IPS-20b (cell line): ENCODE data around the gene EML3.
"Not testable (repeated sequence)": the region's sequence is repeated elsewhere in the genome, so short reads cannot be mapped to it uniquely, and the experiment has no call there.

Experiments used
- H3K27ac ChIP-seq: one replicate; pipeline ENCODE4 v1.5.1; 2013; ENCODE audit warnings: low read length
- H3K27me3 ChIP-seq: 2 replicates; pipeline ENCODE4 v1.6.1; 2013; ENCODE audit warnings: mild to moderate bottlenecking, low read length, inconsistent platforms; ENCODE audit not compliant: insufficient read depth
- H3K36me3 ChIP-seq: 2 replicates; pipeline ENCODE4 v1.6.1; 2013; ENCODE audit warnings: low read depth, mild to moderate bottlenecking, inconsistent platforms, low read length, moderate library complexity; ENCODE audit not compliant: insufficient read depth
- H3K4me1 ChIP-seq: 2 replicates; pipeline ENCODE4 v1.6.1; 2013; ENCODE audit warnings: mild to moderate bottlenecking, control low read depth, inconsistent platforms, low read length, moderate library complexity; ENCODE audit not compliant: insufficient read depth
- H3K4me3 ChIP-seq: 2 replicates; pipeline ENCODE4 v1.5.1; 2013; ENCODE audit warnings: mild to moderate bottlenecking, low read length, inconsistent platforms
- H3K9ac ChIP-seq: 2 replicates; pipeline ENCODE4 v1.6.1; 2013; ENCODE audit warnings: low read depth, mild to moderate bottlenecking, inconsistent platforms, low read length, moderate library complexity
- H3K9me3 ChIP-seq: 2 replicates; pipeline ENCODE4 v1.6.1; 2013; ENCODE audit warnings: mild to moderate bottlenecking, low read depth, low read length, inconsistent platforms; ENCODE audit not compliant: insufficient read depth

EML3 gene, protein sequence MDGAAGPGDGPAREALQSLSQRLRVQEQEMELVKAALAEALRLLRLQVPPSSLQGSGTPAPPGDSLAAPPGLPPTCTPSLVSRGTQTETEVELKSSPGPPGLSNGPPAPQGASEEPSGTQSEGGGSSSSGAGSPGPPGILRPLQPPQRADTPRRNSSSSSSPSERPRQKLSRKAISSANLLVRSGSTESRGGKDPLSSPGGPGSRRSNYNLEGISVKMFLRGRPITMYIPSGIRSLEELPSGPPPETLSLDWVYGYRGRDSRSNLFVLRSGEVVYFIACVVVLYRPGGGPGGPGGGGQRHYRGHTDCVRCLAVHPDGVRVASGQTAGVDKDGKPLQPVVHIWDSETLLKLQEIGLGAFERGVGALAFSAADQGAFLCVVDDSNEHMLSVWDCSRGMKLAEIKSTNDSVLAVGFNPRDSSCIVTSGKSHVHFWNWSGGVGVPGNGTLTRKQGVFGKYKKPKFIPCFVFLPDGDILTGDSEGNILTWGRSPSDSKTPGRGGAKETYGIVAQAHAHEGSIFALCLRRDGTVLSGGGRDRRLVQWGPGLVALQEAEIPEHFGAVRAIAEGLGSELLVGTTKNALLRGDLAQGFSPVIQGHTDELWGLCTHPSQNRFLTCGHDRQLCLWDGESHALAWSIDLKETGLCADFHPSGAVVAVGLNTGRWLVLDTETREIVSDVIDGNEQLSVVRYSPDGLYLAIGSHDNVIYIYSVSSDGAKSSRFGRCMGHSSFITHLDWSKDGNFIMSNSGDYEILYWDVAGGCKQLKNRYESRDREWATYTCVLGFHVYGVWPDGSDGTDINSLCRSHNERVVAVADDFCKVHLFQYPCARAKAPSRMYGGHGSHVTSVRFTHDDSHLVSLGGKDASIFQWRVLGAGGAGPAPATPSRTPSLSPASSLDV

DNA sequence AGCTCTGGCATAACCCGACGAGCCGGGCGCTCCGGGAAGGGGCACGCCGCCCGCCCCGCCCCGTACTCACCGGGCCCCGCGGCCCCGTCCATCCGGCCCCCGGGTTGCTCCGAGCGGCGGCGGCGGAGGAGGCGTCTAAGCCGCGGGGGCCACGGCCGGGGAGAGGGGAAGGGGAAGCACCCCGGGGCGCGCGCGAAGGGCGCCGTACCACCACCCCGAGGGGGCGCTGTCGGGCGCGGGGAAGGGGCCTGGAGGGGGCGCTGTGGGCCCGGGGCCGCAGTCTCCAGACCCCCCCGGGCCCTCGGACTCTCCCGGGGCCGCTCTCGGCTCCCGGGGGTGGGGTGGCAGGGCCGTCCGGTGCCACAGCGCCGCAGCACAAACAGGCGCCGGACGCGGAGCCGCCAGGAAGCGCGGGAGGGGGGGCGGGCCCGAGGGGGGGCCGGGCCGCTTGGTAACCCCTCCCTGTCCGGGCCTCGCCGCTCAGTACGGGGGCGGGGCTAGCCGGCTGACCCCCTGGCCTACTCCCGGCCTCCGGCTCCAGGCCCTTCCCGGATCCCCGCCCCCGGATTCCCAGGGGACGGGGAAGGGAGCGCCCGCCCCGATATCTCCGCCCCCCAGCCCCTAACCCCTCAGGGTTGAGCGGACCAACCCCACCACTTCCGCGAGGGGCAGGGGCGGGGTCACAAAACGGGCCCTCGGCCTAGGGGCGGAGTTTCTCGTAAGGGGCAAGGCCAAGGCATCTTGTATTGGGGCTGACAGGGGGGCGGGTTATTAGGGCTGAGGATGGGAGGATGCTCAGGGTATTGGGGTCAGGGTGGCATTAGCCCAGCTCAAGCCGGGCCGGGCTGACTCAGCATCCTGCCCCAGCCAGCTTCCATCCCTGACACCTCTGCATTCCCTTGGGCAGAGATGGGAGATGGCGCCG, at the start of gene EML3, which contains the start of gene ROM1:
EML3 (minus strand) TSS at position 410 of the 925 bp plus-strand sequence; CDS start at position 92, 318 bp downstream.
ROM1 (plus strand) TSS at position 892 of the 925 bp plus-strand sequence; CDS start at position 917, 25 bp downstream.
- Histone ChIP-seq H3K27me3 (peaks cover 13% of the 10 kb centered on the region), H3K36me3 (no peaks in the 10 kb centered on the region; the same call in 1 of the 2 replicates), H3K9me3 (no peaks in the 10 kb centered on the region), H3K4me3 (peak within 1 kb of the TSS; percentile 73), H3K27ac (no peak within 1 kb of the TSS), H3K9ac (peak within 1 kb of the TSS; percentile 63; the same call in 1 of the 2 replicates), H3K4me1 (no peaks in the 10 kb centered on the region; the same call in 1 of the 2 replicates)

- no peak overlapping the region for H3K9ac ChIP-seq
Observed at GRCh38 chr11:62656796-62657429, 44.3 kb upstream of the EML3 start.

DNA sequence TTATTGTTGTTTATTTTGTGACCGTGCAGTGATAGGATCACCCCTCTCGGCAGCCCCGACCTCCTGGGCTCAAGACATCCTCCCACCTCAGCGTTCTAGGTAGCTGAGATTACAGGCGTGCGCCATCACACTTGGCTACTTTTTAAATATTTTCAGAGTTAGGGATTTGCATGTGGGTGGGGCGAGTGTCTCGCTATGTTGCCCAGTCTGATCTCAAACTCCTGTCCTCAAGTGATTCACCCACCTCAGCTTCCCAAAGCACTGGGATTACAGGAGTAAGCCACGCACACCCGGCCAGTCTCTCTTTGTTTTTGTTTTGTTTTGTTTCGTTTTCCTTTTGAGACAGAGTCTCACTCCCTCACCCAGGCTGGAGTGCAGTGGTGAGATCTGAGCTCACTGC, 41.7 kb upstream of the EML3 start:
- no peaks in the 10 kb centered on the region for H3K9me3 ChIP-seq
- no peak overlapping the region for H3K9ac ChIP-seq
- H3K27ac ChIP-seq = no peak overlapping the region
- H3K4me3 ChIP-seq = no peak overlapping the region
- H3K36me3 ChIP-seq = peaks cover 6% of the 10 kb centered on the region
- H3K4me1 ChIP-seq = 0 out of 2 replicates have a peak, but pooled peaks cover 2% of the 10 kb centered on the region
- H3K27me3 ChIP-seq = no peaks in the 10 kb centered on the region

More at GRCh38 chr11:62656796-62657429, 44.3 kb upstream of the EML3 start:
- Histone ChIP-seq H3K27ac (no peak overlapping the region), H3K36me3 (0 out of 2 replicates have a peak, but pooled peaks cover 5% of the 10 kb centered on the region), H3K4me3 (no peak overlapping the region), H3K27me3 (no peaks in the 10 kb centered on the region), H3K4me1 (0 out of 2 replicates have a peak, but pooled peaks cover 2% of the 10 kb centered on the region), H3K9me3 (no peaks in the 10 kb centered on the region)

- 0 out of 2 replicates have a peak, but pooled peaks cover 2% of the 10 kb centered on the region for H3K4me1 ChIP-seq
Observed at GRCh38 chr11:62652161-62653006, 39.8 kb upstream of the EML3 start.

DNA sequence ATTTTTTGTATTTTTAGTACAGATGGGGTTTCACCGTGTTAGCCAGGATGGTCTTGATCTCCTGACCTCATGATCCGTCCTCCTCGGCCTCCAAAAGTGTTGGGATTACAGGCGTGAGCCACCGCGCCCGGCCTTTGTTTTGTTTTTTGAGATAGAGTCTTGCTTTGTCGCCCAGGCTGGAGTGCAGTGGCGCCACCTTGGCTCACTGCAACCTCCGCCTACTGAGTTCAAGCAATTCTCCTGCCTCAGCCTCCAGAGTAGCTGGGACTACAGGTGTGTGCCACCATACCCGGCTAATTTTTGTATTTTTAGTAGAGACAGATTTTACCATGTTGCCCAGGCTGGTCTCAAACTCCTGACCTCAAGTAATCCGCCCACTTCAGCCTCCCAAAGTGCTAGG, 37.7 kb upstream of the EML3 start:
- not testable (repeated sequence) for H3K4me3 ChIP-seq, H3K4me1 ChIP-seq, H3K27ac ChIP-seq, H3K27me3 ChIP-seq, H3K9ac ChIP-seq, H3K9me3 ChIP-seq
- peaks cover 21% of the 10 kb centered on the region for H3K36me3 ChIP-seq

More at GRCh38 chr11:62652161-62653006, 39.8 kb upstream of the EML3 start:
- Histone ChIP-seq H3K4me3 (peak overlapping the region; percentile 100), H3K9ac (peak overlapping the region; percentile 96), H3K36me3 (peaks cover 21% of the 10 kb centered on the region), H3K9me3 (no peaks in the 10 kb centered on the region), H3K27me3 (no peaks in the 10 kb centered on the region), H3K27ac (peak overlapping the region; percentile 10)

DNA sequence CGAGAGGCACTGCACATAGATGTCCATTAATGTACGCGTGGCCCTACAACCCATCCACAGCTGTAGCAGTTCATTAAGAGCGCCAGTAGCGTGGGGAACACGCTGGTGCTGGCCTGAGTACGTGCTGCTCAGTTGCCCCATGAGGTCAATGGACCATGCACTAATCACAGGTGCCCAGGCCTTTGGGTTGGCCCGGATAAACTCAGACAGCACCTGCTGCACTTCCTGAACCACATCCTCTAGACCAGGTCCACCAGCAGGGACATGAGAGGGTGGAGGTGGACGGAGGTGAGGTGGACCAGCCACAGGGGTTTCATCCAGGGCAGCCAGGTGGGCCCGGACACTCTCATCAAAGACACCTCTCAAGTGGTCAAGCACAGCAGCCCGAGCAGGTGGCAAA, 36.9 kb upstream of the EML3 start:
- peaks cover 2% of the 10 kb centered on the region; the same call in 1 of the 2 replicates for H3K4me1 ChIP-seq
- no peaks in the 10 kb centered on the region for H3K9me3 ChIP-seq
- no peak overlapping the region for H3K27ac ChIP-seq
- no peaks in the 10 kb centered on the region for H3K27me3 ChIP-seq
- H3K4me3 ChIP-seq = no peak overlapping the region
- peaks cover 25% of the 10 kb centered on the region for H3K36me3 ChIP-seq
- H3K9ac ChIP-seq = no peak overlapping the region

DNA sequence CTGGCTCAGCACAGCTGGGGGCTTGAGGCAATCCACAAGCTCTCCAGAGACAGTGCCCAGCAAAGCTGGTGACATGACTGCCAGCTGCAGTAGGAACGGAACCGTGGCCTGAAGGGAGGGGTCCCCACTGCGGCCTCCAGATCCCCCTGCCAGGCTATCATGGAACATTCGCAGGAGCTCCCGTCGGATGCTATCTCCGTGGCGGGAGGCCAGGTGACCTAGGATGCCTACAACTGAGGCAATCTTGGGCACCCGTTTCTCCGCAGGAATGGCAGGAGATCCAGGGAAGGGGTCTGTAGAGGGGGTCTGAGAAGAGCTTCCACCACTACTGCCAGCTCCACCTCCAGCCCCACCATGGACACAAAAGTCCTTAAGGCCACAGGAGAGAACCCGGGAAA, 36.4 kb upstream of the EML3 start:
- Histone ChIP-seq H3K9me3 (no peaks in the 10 kb centered on the region), H3K36me3 (peaks cover 31% of the 10 kb centered on the region), H3K27me3 (no peaks in the 10 kb centered on the region), H3K4me1 (peaks cover 2% of the 10 kb centered on the region; the same call in 1 of the 2 replicates), H3K4me3 (no peak overlapping the region), H3K9ac (no peak overlapping the region), H3K27ac (no peak overlapping the region)

DNA sequence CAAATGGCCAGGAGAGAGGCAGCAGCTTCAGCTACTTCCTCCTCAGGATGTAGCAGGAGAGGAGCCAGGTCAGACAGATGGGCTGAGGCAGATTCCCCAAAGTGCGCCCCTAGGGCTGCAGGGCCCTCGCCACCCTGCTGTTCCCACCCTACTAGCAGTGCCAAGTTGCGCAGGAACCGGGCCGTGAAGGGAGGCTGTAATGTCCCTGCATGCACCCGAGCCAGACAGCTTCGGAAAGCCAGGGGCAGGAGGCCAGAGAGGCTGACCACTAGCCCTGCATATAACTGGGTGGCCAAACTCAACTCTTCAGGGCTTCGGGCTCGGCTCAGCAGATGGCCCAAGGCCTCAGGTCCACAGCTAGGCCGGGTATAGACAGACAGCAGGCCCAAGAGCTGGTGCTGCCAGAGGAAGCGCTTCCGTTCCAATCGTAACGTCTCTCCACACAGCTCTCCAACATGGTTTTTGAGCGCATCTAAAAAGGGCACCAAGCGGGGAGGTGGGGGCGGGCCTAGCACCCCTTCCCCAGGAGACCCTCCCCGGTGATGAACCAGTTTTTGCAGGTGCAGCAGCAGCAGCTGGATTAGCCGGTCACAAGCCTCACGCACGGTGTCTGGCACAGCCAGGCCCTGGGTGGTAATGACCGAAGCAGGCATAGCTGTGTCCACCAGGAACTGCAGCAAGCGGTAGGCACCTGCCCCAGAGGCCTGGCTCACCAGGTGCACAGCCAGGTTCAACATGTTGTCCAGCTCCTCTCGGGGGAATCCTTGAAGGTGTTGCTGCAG, 35.8 kb upstream of the EML3 start:
- no peaks in the 10 kb centered on the region for H3K27me3 ChIP-seq
- peaks cover 2% of the 10 kb centered on the region; the same call in 1 of the 2 replicates for H3K4me1 ChIP-seq
- no peaks in the 10 kb centered on the region for H3K9me3 ChIP-seq
- no peak overlapping the region for H3K27ac ChIP-seq
- no peak overlapping the region for H3K4me3 ChIP-seq
- no peak overlapping the region for H3K9ac ChIP-seq
- peaks cover 36% of the 10 kb centered on the region for H3K36me3 ChIP-seq

DNA sequence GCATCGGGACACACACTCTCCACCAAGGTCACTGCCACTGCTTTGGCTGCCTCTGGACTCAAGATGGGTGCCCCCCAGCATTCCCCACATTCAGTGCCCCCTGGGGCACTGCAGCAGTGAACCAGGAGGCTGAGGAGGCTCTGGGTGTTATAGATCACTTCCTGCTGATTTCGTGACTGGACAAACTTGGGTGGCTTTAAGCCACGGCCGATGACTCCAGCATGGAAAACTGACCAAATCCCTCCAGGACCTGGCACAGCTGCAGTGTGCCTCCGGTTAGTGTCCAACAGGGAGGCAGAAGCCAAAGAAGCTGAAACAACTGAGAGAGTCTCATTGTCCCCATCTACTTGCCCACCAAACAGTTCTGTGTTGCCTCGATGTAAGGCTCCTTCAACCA, 35.0 kb upstream of the EML3 start:
- Histone ChIP-seq H3K27me3 (no peaks in the 10 kb centered on the region), H3K36me3 (peaks cover 44% of the 10 kb centered on the region), H3K9me3 (no peaks in the 10 kb centered on the region), H3K4me1 (peaks cover 2% of the 10 kb centered on the region; the same call in 1 of the 2 replicates), H3K9ac (no peak overlapping the region), H3K4me3 (no peak overlapping the region), H3K27ac (no peak overlapping the region)
